HepG2 (cell line): ENCODE measurements around the gene PARN. TPM values are rescaled to one million over a fixed set of nuclear protein-coding genes. Genes with fewer than 3 reads are reported as not detected.
A peak's percentile ranks its signal among the peaks of the same experiment; 100 is the strongest.

Source experiments
- AGO2 ChIP-seq: fragments of 200-400 bp; formaldehyde crosslinking; optimal IDR thresholded peaks from 2 replicates; pipeline ENCODE3; 2017; ENCODE audit warnings: mild to moderate bottlenecking, low read depth, low read length, moderate library complexity
- GABPB1 ChIP-seq: IDR thresholded peaks from 2 replicates; pipeline ENCODE4 v1.6.1; 2016; ENCODE audit warnings: mild to moderate bottlenecking, missing genetic modification reagents, moderate library complexity, missing compliant biosample characterization
- GFI1 ChIP-seq: sonication (generic); formaldehyde crosslinking; IDR thresholded peaks from 2 replicates; pipeline ENCODE4 v1.5.0; 2020; ENCODE audit warnings: missing genetic modification reagents, mild to moderate bottlenecking, borderline replicate concordance
- GZF1 ChIP-seq: sonication (generic); formaldehyde crosslinking; IDR thresholded peaks from 2 replicates; pipeline ENCODE4 v1.5.1; 2020; ENCODE audit warnings: mild to moderate bottlenecking, missing genetic modification reagents
- MEIS2 ChIP-seq: sonication (generic); formaldehyde crosslinking; IDR thresholded peaks from 2 replicates; pipeline ENCODE4 v1.9.0; 2021; ENCODE audit warnings: mild to moderate bottlenecking, missing genetic modification reagents
- MXD4 ChIP-seq: IDR thresholded peaks from 2 replicates; pipeline ENCODE4 v1.6.1; 2016; ENCODE audit warnings: mild to moderate bottlenecking, missing biosample characterization, missing genetic modification reagents
- NCOR1 ChIP-seq: fragments of 200-600 bp; sonication (generic); IDR thresholded peaks from 2 replicates; pipeline ENCODE4 v1.7.0; 2017; ENCODE audit warnings: antibody characterized with exemption, low read length, borderline replicate concordance
- NR3C1 ChIP-seq: sonication (generic); formaldehyde crosslinking; IDR thresholded peaks from 2 replicates; pipeline ENCODE4 v1.4.0; 2020; ENCODE audit warnings: missing genetic modification reagents
- RCOR2 ChIP-seq: IDR thresholded peaks from 2 replicates; pipeline ENCODE4 v1.6.1; 2016; ENCODE audit warnings: missing biosample characterization, missing genetic modification reagents
- SMC3 ChIP-seq: IDR thresholded peaks from 2 replicates; pipeline ENCODE4 v1.6.1; 2011; ENCODE audit warnings: low read length, improper control_type of control experiment
- ZBTB42 ChIP-seq: sonication (generic); formaldehyde crosslinking; IDR thresholded peaks from 2 replicates; pipeline ENCODE4 v1.5.0; 2020; ENCODE audit warnings: mild to moderate bottlenecking, missing genetic modification reagents
- ZFX ChIP-seq: sonication (generic); formaldehyde crosslinking; IDR thresholded peaks from 2 replicates; pipeline ENCODE4 v1.4.0; 2020; ENCODE audit warnings: mild to moderate bottlenecking, low read depth, missing genetic modification reagents, moderate library complexity
- ZNF253 ChIP-seq: sonication (generic); formaldehyde crosslinking; IDR thresholded peaks from 2 replicates; pipeline ENCODE4 v1.8.0; 2022; ENCODE audit warnings: mild to moderate bottlenecking, missing genetic modification reagents, borderline replicate concordance
- ZNF34 ChIP-seq: sonication (generic); formaldehyde crosslinking; IDR thresholded peaks from 2 replicates; pipeline ENCODE4 v1.4.0; 2020; ENCODE audit warnings: mild to moderate bottlenecking, missing genetic modification reagents, borderline replicate concordance
- ZNF451 ChIP-seq: sonication (generic); formaldehyde crosslinking; IDR thresholded peaks from 2 replicates; pipeline ENCODE4 v1.5.0; 2020; ENCODE audit warnings: mild to moderate bottlenecking, missing genetic modification reagents
- ZNF567 ChIP-seq: sonication (generic); formaldehyde crosslinking; IDR thresholded peaks from 2 replicates; pipeline ENCODE4 v1.8.1; 2023; ENCODE audit warnings: mild to moderate bottlenecking, missing genetic modification reagents, borderline replicate concordance
- ZNF569 ChIP-seq: sonication (generic); formaldehyde crosslinking; IDR thresholded peaks from 2 replicates; pipeline ENCODE4 v1.5.0; 2020; ENCODE audit warnings: mild to moderate bottlenecking, missing genetic modification reagents, moderate library complexity, borderline replicate concordance
- ZNF841 ChIP-seq: sonication (generic); formaldehyde crosslinking; IDR thresholded peaks from 2 replicates; pipeline ENCODE4 v1.8.1; 2023; ENCODE audit warnings: missing genetic modification reagents, borderline replicate concordance
- polyA plus RNA-seq, 8 experiments: library from polyadenylated mRNA; depleted of rRNA in 3 of 8; stranded (reverse) in 7 of 8; unstranded in 1 of 8; fragments of >200 nt; fragmentation: Illumina TruSeq in 4 of 8; extraction: Trizol in 4 of 8; gene quantifications; 2 replicates each; pipeline versions ENCODE4 v1.2.1 to v1.2.3, GENCODE V29; 2011 to 2016; ENCODE audit warnings: low read depth in 4 of 8, missing spikeins in 1 of 8, mixed read lengths in 1 of 8; ENCODE audit not compliant: insufficient read depth in 1 of 8
- total RNA-seq, 5 experiments: library from RNA; depleted of rRNA; stranded (reverse); fragments of >200 nt; fragmentation: Illumina TruSeq; extraction: Trizol; gene quantifications; 2 replicates each; pipeline ENCODE4 v1.2.3, GENCODE V29; 2016; ENCODE audit warnings: low read depth in 1 of 5
- TF ChIP-seq, protein P1 (sequence below): sonication (generic); formaldehyde crosslinking; IDR thresholded peaks from 2 replicates; pipeline ENCODE4 v1.8.0; 2022; ENCODE audit warnings: mild to moderate bottlenecking, missing genetic modification reagents, borderline replicate concordance
- TF ChIP-seq, protein P2 (sequence below): IDR thresholded peaks from 2 replicates; pipeline ENCODE4 v1.6.1; 2012; ENCODE audit warnings: inconsistent platforms
- TF ChIP-seq, protein P3 (sequence below): sonication (generic); formaldehyde crosslinking; IDR thresholded peaks from 2 replicates; pipeline ENCODE4 v1.4.0; 2020; ENCODE audit warnings: missing genetic modification reagents, mild to moderate bottlenecking, borderline replicate concordance
- TF ChIP-seq, protein P4 (sequence below): sonication (generic); formaldehyde crosslinking; conservative IDR thresholded peaks from 2 replicates; pipeline ENCODE4 v1.8.0; 2022; ENCODE audit warnings: missing genetic modification reagents

The PARN gene
- total and polyA plus RNA-seq, 2 of the 13 experiments (the other 11 are each of a cell fraction or from before 2014, with no cell fraction given), result 13.3 to 47.6 TPM

GRCh38 chr16:14632693-14633569, 2.9 kb upstream of the PARN start, which contains the start of gene BFAR (continued):
- TF ChIP-seq, protein P1, sequence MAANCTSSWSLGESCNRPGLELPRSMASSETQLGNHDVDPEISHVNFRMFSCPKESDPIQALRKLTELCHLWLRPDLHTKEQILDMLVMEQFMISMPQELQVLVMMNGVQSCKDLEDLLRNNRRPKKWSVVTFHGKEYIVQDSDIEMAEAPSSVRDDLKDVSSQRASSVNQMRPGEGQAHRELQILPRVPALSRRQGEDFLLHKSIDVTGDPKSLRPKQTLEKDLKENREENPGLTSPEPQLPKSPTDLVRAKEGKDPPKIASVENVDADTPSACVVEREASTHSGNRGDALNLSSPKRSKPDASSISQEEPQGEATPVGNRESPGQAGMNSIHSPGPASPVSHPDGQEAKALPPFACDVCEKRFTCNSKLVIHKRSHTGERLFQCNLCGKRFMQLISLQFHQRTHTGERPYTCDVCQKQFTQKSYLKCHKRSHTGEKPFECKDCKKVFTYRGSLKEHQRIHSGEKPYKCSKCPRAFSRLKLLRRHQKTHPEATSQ (CRISPR knock-in tag), result peak; percentile 94; the same call in 1 of the 2 replicates
- no peak for TF ChIP-seq NR3C1 (CRISPR knock-in tag)
- peak; percentile 92 for TF ChIP-seq MXD4
- peak; percentile 63; the same call in 1 of the 2 replicates for TF ChIP-seq GFI1 (CRISPR knock-in tag)
- peak; percentile 97 for TF ChIP-seq GABPB1 (CRISPR knock-in tag)
- TF ChIP-seq, protein P2, sequence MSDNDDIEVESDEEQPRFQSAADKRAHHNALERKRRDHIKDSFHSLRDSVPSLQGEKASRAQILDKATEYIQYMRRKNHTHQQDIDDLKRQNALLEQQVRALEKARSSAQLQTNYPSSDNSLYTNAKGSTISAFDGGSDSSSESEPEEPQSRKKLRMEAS, result no peak; the same call in none of the 2 replicates
- peak; percentile 97 for TF ChIP-seq ZFX
- TF ChIP-seq ZNF841 (CRISPR knock-in tag), result 0 out of 2 replicates have a peak, but pooled peaks have one; percentile 39
- peak; percentile 61; the same call in 1 of the 2 replicates for TF ChIP-seq ZNF451 (CRISPR knock-in tag)
- TF ChIP-seq RCOR2 (CRISPR knock-in tag), result peak; percentile 75; the same call in 1 of the 2 replicates
- TF ChIP-seq ZBTB42 (CRISPR knock-in tag), result peak; percentile 55
- TF ChIP-seq, protein P3, sequence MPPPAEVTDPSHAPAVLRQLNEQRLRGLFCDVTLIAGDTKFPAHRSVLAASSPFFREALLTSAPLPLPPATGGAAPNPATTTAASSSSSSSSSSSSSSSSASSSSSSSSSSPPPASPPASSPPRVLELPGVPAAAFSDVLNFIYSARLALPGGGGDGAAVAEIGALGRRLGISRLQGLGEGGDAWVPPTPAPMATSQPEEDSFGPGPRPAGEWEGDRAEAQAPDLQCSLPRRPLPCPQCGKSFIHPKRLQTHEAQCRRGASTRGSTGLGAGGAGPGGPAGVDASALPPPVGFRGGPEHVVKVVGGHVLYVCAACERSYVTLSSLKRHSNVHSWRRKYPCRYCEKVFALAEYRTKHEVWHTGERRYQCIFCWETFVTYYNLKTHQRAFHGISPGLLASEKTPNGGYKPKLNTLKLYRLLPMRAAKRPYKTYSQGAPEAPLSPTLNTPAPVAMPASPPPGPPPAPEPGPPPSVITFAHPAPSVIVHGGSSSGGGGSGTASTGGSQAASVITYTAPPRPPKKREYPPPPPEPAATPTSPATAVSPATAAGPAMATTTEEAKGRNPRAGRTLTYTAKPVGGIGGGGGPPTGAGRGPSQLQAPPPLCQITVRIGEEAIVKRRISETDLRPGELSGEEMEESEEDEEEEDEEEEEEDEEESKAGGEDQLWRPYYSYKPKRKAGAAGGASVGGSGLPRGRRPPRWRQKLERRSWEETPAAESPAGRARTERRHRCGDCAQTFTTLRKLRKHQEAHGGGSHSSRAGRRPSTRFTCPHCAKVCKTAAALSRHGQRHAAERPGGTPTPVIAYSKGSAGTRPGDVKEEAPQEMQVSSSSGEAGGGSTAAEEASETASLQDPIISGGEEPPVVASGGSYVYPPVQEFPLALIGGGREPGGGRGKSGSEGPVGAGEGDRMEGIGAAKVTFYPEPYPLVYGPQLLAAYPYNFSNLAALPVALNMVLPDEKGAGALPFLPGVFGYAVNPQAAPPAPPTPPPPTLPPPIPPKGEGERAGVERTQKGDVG (CRISPR knock-in tag), result peak; percentile 8; the same call in 1 of the 2 replicates
- peak; percentile 52; the same call in 1 of the 2 replicates for TF ChIP-seq NCOR1
- TF ChIP-seq, protein P4, sequence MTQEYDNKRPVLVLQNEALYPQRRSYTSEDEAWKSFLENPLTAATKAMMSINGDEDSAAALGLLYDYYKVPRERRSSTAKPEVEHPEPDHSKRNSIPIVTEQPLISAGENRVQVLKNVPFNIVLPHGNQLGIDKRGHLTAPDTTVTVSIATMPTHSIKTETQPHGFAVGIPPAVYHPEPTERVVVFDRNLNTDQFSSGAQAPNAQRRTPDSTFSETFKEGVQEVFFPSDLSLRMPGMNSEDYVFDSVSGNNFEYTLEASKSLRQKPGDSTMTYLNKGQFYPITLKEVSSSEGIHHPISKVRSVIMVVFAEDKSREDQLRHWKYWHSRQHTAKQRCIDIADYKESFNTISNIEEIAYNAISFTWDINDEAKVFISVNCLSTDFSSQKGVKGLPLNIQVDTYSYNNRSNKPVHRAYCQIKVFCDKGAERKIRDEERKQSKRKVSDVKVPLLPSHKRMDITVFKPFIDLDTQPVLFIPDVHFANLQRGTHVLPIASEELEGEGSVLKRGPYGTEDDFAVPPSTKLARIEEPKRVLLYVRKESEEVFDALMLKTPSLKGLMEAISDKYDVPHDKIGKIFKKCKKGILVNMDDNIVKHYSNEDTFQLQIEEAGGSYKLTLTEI (CRISPR knock-in tag), result no peak
- TF ChIP-seq AGO2, result peak; percentile 92
- no peak for TF ChIP-seq SMC3
- TF ChIP-seq ZNF569 (CRISPR knock-in tag), result 0 out of 2 replicates have a peak, but pooled peaks have one; percentile 80
- TF ChIP-seq ZNF253 (CRISPR knock-in tag), result peak; percentile 43; the same call in 1 of the 2 replicates
- TF ChIP-seq MEIS2 (CRISPR knock-in tag), result peak; percentile 67; the same call in 1 of the 2 replicates
- TF ChIP-seq GZF1 (CRISPR knock-in tag), result no peak
- no peak; the same call in none of the 2 replicates for TF ChIP-seq ZNF34
- no peak; the same call in 1 of the 2 replicates for TF ChIP-seq ZNF567
